ENCODE measurements around the gene GRIN1.

GRIN1 gene

DNA sequence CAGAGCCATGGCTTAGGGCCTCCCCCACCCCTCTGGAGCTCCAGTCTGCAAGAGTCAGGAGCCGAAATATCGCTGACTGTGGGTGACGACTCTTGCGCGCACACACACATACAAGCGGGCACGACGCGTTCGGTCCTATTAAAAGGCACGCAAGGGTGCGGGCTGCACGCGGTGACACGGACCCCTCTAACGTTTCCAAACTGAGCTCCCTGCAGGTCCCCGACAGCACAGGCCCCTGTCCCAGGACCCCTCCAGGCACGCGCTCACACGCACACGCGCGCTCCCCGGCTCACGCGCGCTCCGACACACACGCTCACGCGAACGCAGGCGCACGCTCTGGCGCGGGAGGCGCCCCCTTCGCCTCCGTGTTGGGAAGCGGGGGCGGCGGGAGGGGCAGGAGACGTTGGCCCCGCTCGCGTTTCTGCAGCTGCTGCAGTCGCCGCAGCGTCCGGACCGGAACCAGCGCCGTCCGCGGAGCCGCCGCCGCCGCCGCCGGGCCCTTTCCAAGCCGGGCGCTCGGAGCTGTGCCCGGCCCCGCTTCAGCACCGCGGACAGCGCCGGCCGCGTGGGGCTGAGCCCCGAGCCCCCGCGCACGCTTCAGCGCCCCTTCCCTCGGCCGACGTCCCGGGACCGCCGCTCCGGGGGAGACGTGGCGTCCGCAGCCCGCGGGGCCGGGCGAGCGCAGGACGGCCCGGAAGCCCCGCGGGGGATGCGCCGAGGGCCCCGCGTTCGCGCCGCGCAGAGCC lies at the start of gene GRIN1:
GRIN1 (plus strand) TSS at position 433 of the 746 bp plus-strand sequence. CDS start 333 bp downstream, outside the sequence.
- no peak for DNase-seq (ENCODE audit: extremely low spot score)
- CTCF ChIA-PET: interaction anchor here (1.8 kb wide), 1 partner anchor 12 kb away, joined by 7 read pairs; no protein-coding TSS in a partner anchor
- TF ChIP-seq ZNF384 (IDR thresholded peaks at IDR 0.05) (no peak), TARDBP (IDR thresholded peaks at IDR 0.05) (no peak), FOXA1 (IDR thresholded peaks at IDR 0.05) (no peak), FOXM1 (IDR thresholded peaks at IDR 0.05; ENCODE audit: borderline replicate concordance) (no peak), LEF1 (IDR thresholded peaks at IDR 0.05; ENCODE audit: borderline replicate concordance) (no peak), HDGF (IDR thresholded peaks at IDR 0.05; ENCODE audit: borderline replicate concordance) (no peak), SP1 (IDR thresholded peaks at IDR 0.05) (no peak), BHLHE40 (IDR thresholded peaks at IDR 0.05; ENCODE audit: borderline replicate concordance) (no peak), ARNT (IDR thresholded peaks at IDR 0.05) (no peak), FOXK2 (IDR thresholded peaks at IDR 0.05) (no peak), NFRKB (IDR thresholded peaks at IDR 0.05) (no peak), L3MBTL2 (conservative IDR thresholded peaks at IDR 0.05) (no peak), CTBP1 (IDR thresholded peaks at IDR 0.05; ENCODE audit: borderline replicate concordance) (no peak), ELF4 (IDR thresholded peaks at IDR 0.05) (no peak), SUZ12 (IDR thresholded peaks at IDR 0.05) (no peak)
- TF ChIP-seq, protein P1, sequence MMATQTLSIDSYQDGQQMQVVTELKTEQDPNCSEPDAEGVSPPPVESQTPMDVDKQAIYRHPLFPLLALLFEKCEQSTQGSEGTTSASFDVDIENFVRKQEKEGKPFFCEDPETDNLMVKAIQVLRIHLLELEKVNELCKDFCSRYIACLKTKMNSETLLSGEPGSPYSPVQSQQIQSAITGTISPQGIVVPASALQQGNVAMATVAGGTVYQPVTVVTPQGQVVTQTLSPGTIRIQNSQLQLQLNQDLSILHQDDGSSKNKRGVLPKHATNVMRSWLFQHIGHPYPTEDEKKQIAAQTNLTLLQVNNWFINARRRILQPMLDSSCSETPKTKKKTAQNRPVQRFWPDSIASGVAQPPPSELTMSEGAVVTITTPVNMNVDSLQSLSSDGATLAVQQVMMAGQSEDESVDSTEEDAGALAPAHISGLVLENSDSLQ (IDR thresholded peaks at IDR 0.05): no peak
- POLR2A ChIA-PET: interaction anchor here (0.6 to 5.4 kb wide), 6 partner anchors 9 to 102 kb away, joined by 3 to 37 read pairs (median 4); partner anchors contain the start of gene TUBB4B

- POLR2A ChIA-PET: interaction anchor here (1.6 kb wide), 1 partner anchor 19 kb away, joined by 4 read pairs; the partner anchor contains the start of gene SAPCD2
- no peak for DNase-seq (ENCODE audit: extremely low spot score)
- CTCF ChIA-PET: interaction anchor here (1.0 kb wide), 1 partner anchor 42 kb away, joined by 3 read pairs; no protein-coding TSS in a partner anchor
- no peak for TF ChIP-seq ARNT (IDR thresholded peaks at IDR 0.05)
- no peak for TF ChIP-seq BHLHE40 (IDR thresholded peaks at IDR 0.05; ENCODE audit: borderline replicate concordance)
- TF ChIP-seq SP1 (IDR thresholded peaks at IDR 0.05): no peak
Measured at GRCh38 chr9:137089232-137089947, 49.6 kb upstream of the GRIN1 start.

- CTCF ChIA-PET: interaction anchor here (1.0 kb wide), 1 partner anchor 9 kb away, joined by 3 read pairs; the partner anchor contains the start of gene MAN1B1
- no peak for DNase-seq (ENCODE audit: extremely low spot score)
- POLR2A ChIA-PET: interaction anchor here (1.9 kb wide), 1 partner anchor 9 kb away, joined by 6 read pairs; the partner anchor contains the start of gene MAN1B1
- no peak for TF ChIP-seq FOXK2 (IDR thresholded peaks at IDR 0.05)
- no peak for TF ChIP-seq ELF4 (IDR thresholded peaks at IDR 0.05)
- TF ChIP-seq BHLHE40 (IDR thresholded peaks at IDR 0.05; ENCODE audit: borderline replicate concordance): no peak
- TF ChIP-seq ZNF384 (IDR thresholded peaks at IDR 0.05): no peak
- TF ChIP-seq FOXA1 (IDR thresholded peaks at IDR 0.05): no peak
- TF ChIP-seq NFRKB (IDR thresholded peaks at IDR 0.05): no peak
- TF ChIP-seq SP1 (IDR thresholded peaks at IDR 0.05): no peak
- no peak for TF ChIP-seq CTBP1 (IDR thresholded peaks at IDR 0.05; ENCODE audit: borderline replicate concordance)
- TF ChIP-seq FOXM1 (IDR thresholded peaks at IDR 0.05; ENCODE audit: borderline replicate concordance): no peak
- TF ChIP-seq ARNT (IDR thresholded peaks at IDR 0.05): no peak
- no peak for TF ChIP-seq LEF1 (IDR thresholded peaks at IDR 0.05; ENCODE audit: borderline replicate concordance)
- TF ChIP-seq, protein P1 (IDR thresholded peaks at IDR 0.05): no peak
- no peak for TF ChIP-seq L3MBTL2 (conservative IDR thresholded peaks at IDR 0.05)
- no peak for TF ChIP-seq SUZ12 (IDR thresholded peaks at IDR 0.05)
- TF ChIP-seq TARDBP (IDR thresholded peaks at IDR 0.05): no peak
- TF ChIP-seq HDGF (IDR thresholded peaks at IDR 0.05; ENCODE audit: borderline replicate concordance): no peak
Measured at GRCh38 chr9:137095664-137096517, 43.1 kb upstream of the GRIN1 start.

DNA sequence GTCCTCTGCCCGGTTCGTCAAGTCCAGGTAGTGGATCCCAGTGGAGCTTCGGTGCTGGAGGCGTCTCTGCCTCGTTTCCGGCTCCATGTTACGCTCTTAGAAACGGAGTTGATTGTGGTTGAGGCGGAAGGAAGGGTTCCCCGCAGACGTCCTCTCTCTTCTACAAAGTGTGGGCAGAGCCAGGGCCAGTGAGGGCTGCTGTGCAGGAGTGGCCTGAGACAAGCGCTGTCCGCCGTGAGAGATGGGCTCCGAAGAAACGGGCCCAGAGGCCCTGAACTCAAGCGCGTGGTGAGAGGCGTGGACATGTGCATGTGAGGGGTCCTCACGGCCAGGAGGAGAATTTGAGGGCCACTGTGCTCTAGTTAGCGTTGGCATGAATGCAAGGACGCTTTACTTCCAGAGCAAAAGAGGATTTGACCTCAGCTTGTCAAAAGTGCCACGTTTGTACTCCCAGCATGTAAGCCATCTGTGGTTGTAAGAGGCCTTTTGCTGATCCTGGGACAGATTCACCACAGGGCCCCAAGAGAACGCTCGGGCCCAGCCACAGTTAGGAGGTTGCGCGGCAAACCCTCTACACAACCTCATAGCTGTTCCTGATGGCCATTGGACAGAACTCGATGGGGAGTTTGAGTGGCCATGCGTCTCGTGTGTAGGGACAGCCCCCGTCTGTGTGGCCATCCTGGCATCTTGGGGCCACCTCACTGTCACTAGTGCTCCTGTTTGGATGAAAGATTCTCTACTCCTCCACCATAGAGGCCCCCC lies 42.0 kb upstream of the GRIN1 start:
- no peak for DNase-seq (ENCODE audit: extremely low spot score)
- POLR2A ChIA-PET: interaction anchor here (0.8 to 1.9 kb wide), 3 partner anchors 9 to 10 kb away, joined by 4 to 7 read pairs (median 6); partner anchors contain the start of gene MAN1B1
- no peak for TF ChIP-seq FOXA1 (IDR thresholded peaks at IDR 0.05)
- no peak for TF ChIP-seq L3MBTL2 (conservative IDR thresholded peaks at IDR 0.05)
- no peak for TF ChIP-seq TARDBP (IDR thresholded peaks at IDR 0.05)
- no peak for TF ChIP-seq FOXM1 (IDR thresholded peaks at IDR 0.05; ENCODE audit: borderline replicate concordance)
- TF ChIP-seq NFRKB (IDR thresholded peaks at IDR 0.05): no peak
- TF ChIP-seq CTBP1 (IDR thresholded peaks at IDR 0.05; ENCODE audit: borderline replicate concordance): no peak
- TF ChIP-seq BHLHE40 (IDR thresholded peaks at IDR 0.05; ENCODE audit: borderline replicate concordance): no peak
- TF ChIP-seq ARNT (IDR thresholded peaks at IDR 0.05): no peak
- no peak for TF ChIP-seq LEF1 (IDR thresholded peaks at IDR 0.05; ENCODE audit: borderline replicate concordance)
- no peak for TF ChIP-seq ZNF384 (IDR thresholded peaks at IDR 0.05)
- TF ChIP-seq SP1 (IDR thresholded peaks at IDR 0.05): no peak
- no peak for TF ChIP-seq ELF4 (IDR thresholded peaks at IDR 0.05)
- no peak for TF ChIP-seq SUZ12 (IDR thresholded peaks at IDR 0.05)
- TF ChIP-seq HDGF (IDR thresholded peaks at IDR 0.05; ENCODE audit: borderline replicate concordance): no peak
- no peak for TF ChIP-seq FOXK2 (IDR thresholded peaks at IDR 0.05)
- TF ChIP-seq, protein P1 (IDR thresholded peaks at IDR 0.05): no peak
- CTCF ChIA-PET: interaction anchor here (1.0 kb wide), 1 partner anchor 10 kb away, joined by 3 read pairs; the partner anchor contains the start of gene MAN1B1
